Kidney (tissue), 14 donors: ENCODE results near the gene IFT27. TPM values are rescaled to one million over a fixed set of nuclear protein-coding genes. Genes with fewer than 3 reads are reported as not detected.
A peak's percentile ranks its signal among the peaks of the same experiment; 100 is the strongest.

Source experiments
- DNase-seq, 5 donors: peaks; one replicate each; pipeline ENCODE4 v3.0.0-alpha.2; 2013 to 2020
- FAIRE-seq: peaks from 2 replicates; lab custom pipeline; 2012; peaks lifted over from hg19 to GRCh38; lab: Jason Lieb, UNC
- H3K27ac ChIP-seq, 2 donors: one replicate each; pipeline ENCODE4 v1.7.0; 2013; ENCODE audit warnings: low read depth in 2 of 2, low read length in 2 of 2, inconsistent platforms in 1 of 2
- H3K27me3 ChIP-seq: one replicate; pipeline ENCODE4 v1.7.1; 2013; ENCODE audit warnings: low read length, inconsistent platforms; ENCODE audit not compliant: control insufficient read depth, insufficient read depth
- H3K36me3 ChIP-seq, 3 donors: one replicate each; pipeline versions ENCODE4 v1.7.0 to v1.7.1; 2013; ENCODE audit warnings: low read length in 3 of 3, control low read depth in 1 of 3, inconsistent platforms in 1 of 3; ENCODE audit not compliant: insufficient read depth in 3 of 3, control insufficient read depth in 2 of 3
- H3K4me1 ChIP-seq, 3 donors: one replicate each; pipeline versions ENCODE4 v1.7.0 to v1.7.1; 2013; ENCODE audit warnings: low read length in 3 of 3, inconsistent platforms in 1 of 3, low read depth in 1 of 3; ENCODE audit not compliant: control insufficient read depth in 2 of 3, insufficient read depth in 2 of 3
- H3K4me3 ChIP-seq, 3 donors: one replicate each; pipeline versions ENCODE4 v1.7.0 to v1.8.1; 2013; ENCODE audit warnings: low read length in 3 of 3, control low read depth in 1 of 3, inconsistent platforms in 1 of 3
- H3K9ac ChIP-seq, 3 donors: one replicate each; pipeline versions ENCODE4 v1.7.0 to v1.7.1; 2013; ENCODE audit warnings: low read length in 3 of 3, control low read depth in 1 of 3, inconsistent platforms in 1 of 3
- H3K9me3 ChIP-seq, 3 donors: one replicate each; pipeline versions ENCODE4 v1.7.0 to v1.7.1; 2013; ENCODE audit warnings: low read length in 3 of 3, control low read depth in 1 of 3, inconsistent platforms in 1 of 3; ENCODE audit not compliant: control insufficient read depth in 2 of 3, insufficient read depth in 1 of 3
- CTCF ChIP-seq: IDR thresholded peaks from 3 replicates; pipeline ENCODE4 v1.5.1; 2012; ENCODE audit warnings: mild to moderate bottlenecking, moderate library complexity, borderline replicate concordance; ENCODE audit not compliant: insufficient read depth; ENCODE audit errors: extremely low read depth
- intact Hi-C: fragments of 100-400 bp; cut with DNase I; formaldehyde crosslinking; loops from one replicate; pipeline ENCODE4 v1.11.1; 2022
- polyA plus RNA-seq: library from polyadenylated mRNA; stranded (reverse); fragments of 350-450 nt; fragmentation: Illumina TruSeq; extraction: RNeasy Lipid Tissue Mini Kit (QIAGEN cat#74804); gene quantifications from one replicate; pipeline ENCODE4 v1.2.3, GENCODE V29; 2014; ENCODE audit warnings: low read depth, low replicate concordance; ENCODE audit not compliant: insufficient read depth
- total RNA-seq: library from RNA; stranded (reverse); fragmentation: NEBNext Ultra II Directional; extraction: Animal tissue kit (Norgen Biotek cat#: 25700); gene quantifications from one replicate; pipeline ENCODE4 v1.2.1, GENCODE V29; 2021
- donor health status: control.
- donor health status: control.
- donor health status: control.
- donor health status: control.
- donor health status: control.
- donor health status: DM: yes; HTN: yes; CAD: no.
- donor health status: Normal renal cell carcinoma (clear cell type).

IFT27 gene
- total and polyA plus RNA-seq, 2 donors from 2014 or later = 33.1 to 52.7 TPM

- H3K27ac ChIP-seq = no peak overlapping the region
Observed at GRCh38 chr22:36759481-36760159, 16.3 kb downstream of the IFT27 start.

GRCh38 chr22:36758792-36759271 lies 17.1 kb downstream of the IFT27 start:
- DNase-seq (no peak), FAIRE-seq (no peak)
- no peak overlapping the region for H3K9ac ChIP-seq
- intact Hi-C loops = no loop called here
- no peaks in the 10 kb centered on the region for H3K4me1 ChIP-seq
- no peak overlapping the region for H3K27ac ChIP-seq
- H3K4me3 ChIP-seq = no peak overlapping the region
- H3K9me3 ChIP-seq = no peaks in the 10 kb centered on the region
- no peaks in the 10 kb centered on the region for H3K27me3 ChIP-seq
- TF ChIP-seq CTCF = no peak
- peaks cover 0 to 5% (median 3%) of the 10 kb centered on the region in 3 donors for H3K36me3 ChIP-seq

More at GRCh38 chr22:36759481-36760159, 16.3 kb downstream of the IFT27 start:
- DNase-seq = no peak
- H3K27me3 ChIP-seq = no peaks in the 10 kb centered on the region
- no peak overlapping the region for H3K9ac ChIP-seq
- no peaks in the 10 kb centered on the region for H3K4me1 ChIP-seq
- TF ChIP-seq CTCF = no peak
- no peaks in the 10 kb centered on the region for H3K9me3 ChIP-seq
- no peak overlapping the region for H3K4me3 ChIP-seq
- intact Hi-C loops = no loop called here
- no peak for FAIRE-seq
- H3K36me3 ChIP-seq = peaks cover 0 to 5% (median 3%) of the 10 kb centered on the region in 3 donors

GRCh38 chr22:36757668-36758211 lies 18.2 kb downstream of the IFT27 start:
- no peaks in the 10 kb centered on the region for H3K27me3 ChIP-seq
- intact Hi-C loops = no loop called here
- peaks cover 0 to 5% (median 0%) of the 10 kb centered on the region in 3 donors for H3K36me3 ChIP-seq
- FAIRE-seq (no peak), DNase-seq (peak; percentile 68 to 88 (median 73))
- peak; percentile 55 for TF ChIP-seq CTCF
- no peak overlapping the region for H3K27ac ChIP-seq
- no peak overlapping the region for H3K4me3 ChIP-seq
- H3K9me3 ChIP-seq = no peaks in the 10 kb centered on the region
- H3K4me1 ChIP-seq = no peaks in the 10 kb centered on the region
- no peak overlapping the region for H3K9ac ChIP-seq
